ENCODE data around the gene COA8.
A peak's percentile ranks its signal among the peaks of the same experiment; 100 is the strongest.

Gene COA8

DNA sequence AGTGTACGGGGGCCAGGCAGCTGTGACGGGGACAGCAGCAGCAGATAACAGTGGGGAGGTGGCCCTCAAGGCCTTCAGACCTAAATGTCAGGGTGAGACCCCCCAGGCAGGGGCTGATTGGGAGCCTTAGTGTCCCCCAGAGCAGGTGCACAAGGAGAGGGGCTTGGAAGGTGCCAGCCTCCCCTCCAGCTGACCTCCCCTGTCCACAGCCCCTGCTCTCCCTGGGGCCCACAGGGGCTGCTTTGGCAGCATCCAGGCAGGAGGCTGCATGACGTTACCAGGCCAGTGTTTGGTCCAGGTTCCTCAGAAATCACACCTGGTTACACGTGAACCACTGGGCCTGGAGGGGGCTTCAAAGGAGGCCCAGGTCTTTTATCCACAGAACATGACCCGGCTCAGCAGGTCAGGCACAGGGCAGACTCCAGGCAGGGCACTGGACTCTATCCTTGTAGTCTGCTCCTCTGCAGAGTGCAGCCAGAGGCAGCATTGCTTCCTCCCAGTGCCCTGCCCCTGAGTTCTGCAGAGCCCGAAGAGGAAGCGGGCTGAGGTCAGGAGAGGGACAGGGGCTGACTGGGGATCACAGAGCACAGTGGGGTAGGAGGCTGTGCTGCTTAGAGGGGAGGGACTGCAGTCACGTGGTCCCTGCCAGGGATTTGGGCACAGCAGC is 36.4 kb upstream of the COA8 start:
- no peak overlapping the region for H3K4me3 ChIP-seq (ENCODE audit: low read depth in 1 of 5, low read length in 5 of 5)
- H3K4me1 ChIP-seq (ENCODE audit: control insufficient read depth in 5 of 5, insufficient read depth in 5 of 5, low read length in 5 of 5): peaks cover 8 to 73% (median 57%) of the 10 kb centered on the region in 5 donors
- H3K27ac ChIP-seq (ENCODE audit: low read depth, low read length): no peak overlapping the region
- no peaks in the 10 kb centered on the region for H3K27me3 ChIP-seq (ENCODE audit: control insufficient read depth in 5 of 5, insufficient read depth in 4 of 5, low read length in 5 of 5)
- peaks cover 0 to 2% (median 0%) of the 10 kb centered on the region in 5 donors for H3K36me3 ChIP-seq (ENCODE audit: control insufficient read depth in 5 of 5, insufficient read depth in 5 of 5, low read length in 5 of 5)
- no peaks in the 10 kb centered on the region for H3K9me3 ChIP-seq (ENCODE audit: control insufficient read depth in 5 of 5, low read length in 5 of 5)
- H3K9ac ChIP-seq (ENCODE audit: low read length in 5 of 5): no peak overlapping the region

DNA sequence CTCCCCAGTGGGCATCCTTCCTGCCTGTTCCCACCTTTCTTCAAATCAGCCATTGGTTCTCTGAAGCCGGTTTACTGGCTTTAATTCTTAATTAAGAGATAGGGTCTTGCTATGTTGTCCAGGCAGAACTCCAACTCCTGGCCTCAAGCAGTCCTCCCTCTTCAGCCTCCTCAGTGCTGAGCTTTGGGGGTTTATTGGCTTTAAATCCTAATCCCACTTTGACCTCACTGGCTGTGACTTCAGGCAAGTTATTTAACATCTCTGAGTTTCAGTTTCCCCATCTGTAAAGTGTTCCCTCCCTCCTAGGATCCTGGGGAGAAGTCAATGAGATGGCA is 35.9 kb upstream of the COA8 start:
- H3K27ac ChIP-seq (ENCODE audit: low read depth, low read length): peak overlapping the region; percentile 9
- H3K9me3 ChIP-seq (ENCODE audit: control insufficient read depth in 5 of 5, low read length in 5 of 5): no peaks in the 10 kb centered on the region
- no peaks in the 10 kb centered on the region for H3K27me3 ChIP-seq (ENCODE audit: control insufficient read depth in 5 of 5, insufficient read depth in 4 of 5, low read length in 5 of 5)
- no peak overlapping the region for H3K9ac ChIP-seq (ENCODE audit: low read length in 5 of 5)
- peaks cover 8 to 70% (median 56%) of the 10 kb centered on the region in 5 donors for H3K4me1 ChIP-seq (ENCODE audit: control insufficient read depth in 5 of 5, insufficient read depth in 5 of 5, low read length in 5 of 5)
- H3K36me3 ChIP-seq (ENCODE audit: control insufficient read depth in 5 of 5, insufficient read depth in 5 of 5, low read length in 5 of 5): peaks cover 0 to 2% (median 0%) of the 10 kb centered on the region in 5 donors
- no peak overlapping the region for H3K4me3 ChIP-seq (ENCODE audit: low read depth in 1 of 5, low read length in 5 of 5)

DNA sequence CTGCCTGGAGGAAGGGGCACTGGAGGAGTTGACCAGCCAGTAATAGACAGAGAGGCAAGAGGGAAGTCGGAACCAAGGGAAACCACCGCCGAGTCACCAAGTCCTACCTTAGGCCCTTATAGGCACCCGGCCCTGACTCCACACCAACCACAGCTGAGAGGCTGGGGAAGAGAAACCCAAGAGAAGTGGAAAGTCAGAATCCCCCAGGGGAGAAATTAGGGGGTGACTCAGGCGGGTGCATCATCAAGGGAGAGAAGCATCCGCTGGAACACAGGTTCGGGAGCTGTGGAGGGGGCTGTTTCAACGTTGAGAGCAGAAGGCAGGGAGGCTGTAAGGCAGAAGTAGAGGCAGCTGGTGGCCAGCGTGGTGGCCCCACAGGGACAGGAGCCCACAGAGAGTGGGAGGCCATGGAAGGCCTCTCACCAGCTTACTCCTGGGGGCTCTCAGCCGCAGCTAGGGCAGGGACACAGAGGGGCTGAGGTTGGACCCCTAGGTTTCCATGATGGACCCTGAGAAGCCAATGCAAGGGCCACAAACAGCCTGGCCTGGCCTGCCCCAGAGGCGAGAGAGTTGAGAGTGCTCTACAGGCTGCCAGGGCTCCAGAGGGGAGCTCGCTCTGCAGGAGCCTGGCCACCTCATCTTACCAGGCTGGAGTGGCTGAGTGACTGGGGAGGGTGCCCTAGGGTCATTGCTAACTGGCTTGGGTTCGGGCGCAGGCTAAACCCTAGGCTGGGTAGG is 35.2 kb upstream of the COA8 start:
- peaks cover 0 to 7% (median 5%) of the 10 kb centered on the region in 5 donors for H3K36me3 ChIP-seq (ENCODE audit: control insufficient read depth in 5 of 5, insufficient read depth in 5 of 5, low read length in 5 of 5)
- H3K9me3 ChIP-seq (ENCODE audit: control insufficient read depth in 5 of 5, low read length in 5 of 5): no peaks in the 10 kb centered on the region
- H3K4me3 ChIP-seq (ENCODE audit: low read depth in 1 of 5, low read length in 5 of 5): peak overlapping the region in 3 of 5 donors; percentile 63 to 95 (median 85)
- no peaks in the 10 kb centered on the region for H3K27me3 ChIP-seq (ENCODE audit: control insufficient read depth in 5 of 5, insufficient read depth in 4 of 5, low read length in 5 of 5)
- peaks cover 8 to 66% (median 52%) of the 10 kb centered on the region in 5 donors for H3K4me1 ChIP-seq (ENCODE audit: control insufficient read depth in 5 of 5, insufficient read depth in 5 of 5, low read length in 5 of 5)
- H3K27ac ChIP-seq (ENCODE audit: low read depth, low read length): peak overlapping the region; percentile 92
- peak overlapping the region in 1 of 5 donors; percentile 56 for H3K9ac ChIP-seq (ENCODE audit: low read length in 5 of 5)

DNA sequence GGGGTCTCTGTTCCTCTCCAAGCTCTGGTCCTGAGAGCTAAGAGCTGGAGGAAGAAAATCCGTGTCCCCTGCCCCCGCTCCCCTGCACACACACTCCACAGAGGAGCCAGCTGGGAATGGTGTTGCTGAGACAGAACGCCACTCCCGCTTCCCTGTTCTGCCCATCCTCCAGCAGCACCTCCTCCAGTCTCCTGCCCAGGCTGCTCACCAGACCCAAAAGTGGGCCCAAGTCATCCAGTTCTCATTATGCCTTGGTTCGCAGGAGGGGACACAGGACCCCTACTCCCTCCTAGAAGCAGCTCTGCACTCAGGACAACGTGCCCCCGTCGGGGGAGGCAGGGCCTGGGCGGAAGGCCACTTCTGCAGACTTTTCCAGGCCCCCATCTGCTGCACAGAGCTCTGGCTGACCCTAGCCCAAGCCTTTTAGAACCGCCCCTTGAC is 34.6 kb upstream of the COA8 start:
- Histone ChIP-seq H3K9me3 (ENCODE audit: control insufficient read depth in 5 of 5, low read length in 5 of 5) (no peaks in the 10 kb centered on the region), H3K36me3 (ENCODE audit: control insufficient read depth in 5 of 5, insufficient read depth in 5 of 5, low read length in 5 of 5) (peaks cover 0 to 12% (median 9%) of the 10 kb centered on the region in 5 donors), H3K9ac (ENCODE audit: low read length in 5 of 5) (peak overlapping the region in 4 of 5 donors; percentile 49 to 74 (median 67)), H3K4me1 (ENCODE audit: control insufficient read depth in 5 of 5, insufficient read depth in 5 of 5, low read length in 5 of 5) (peaks cover 8 to 61% (median 47%) of the 10 kb centered on the region in 5 donors), H3K27ac (ENCODE audit: low read depth, low read length) (peak overlapping the region; percentile 92), H3K4me3 (ENCODE audit: low read depth in 1 of 5, low read length in 5 of 5) (peak overlapping the region; percentile 52 to 95 (median 66)), H3K27me3 (ENCODE audit: control insufficient read depth in 5 of 5, insufficient read depth in 4 of 5, low read length in 5 of 5) (no peaks in the 10 kb centered on the region)

DNA sequence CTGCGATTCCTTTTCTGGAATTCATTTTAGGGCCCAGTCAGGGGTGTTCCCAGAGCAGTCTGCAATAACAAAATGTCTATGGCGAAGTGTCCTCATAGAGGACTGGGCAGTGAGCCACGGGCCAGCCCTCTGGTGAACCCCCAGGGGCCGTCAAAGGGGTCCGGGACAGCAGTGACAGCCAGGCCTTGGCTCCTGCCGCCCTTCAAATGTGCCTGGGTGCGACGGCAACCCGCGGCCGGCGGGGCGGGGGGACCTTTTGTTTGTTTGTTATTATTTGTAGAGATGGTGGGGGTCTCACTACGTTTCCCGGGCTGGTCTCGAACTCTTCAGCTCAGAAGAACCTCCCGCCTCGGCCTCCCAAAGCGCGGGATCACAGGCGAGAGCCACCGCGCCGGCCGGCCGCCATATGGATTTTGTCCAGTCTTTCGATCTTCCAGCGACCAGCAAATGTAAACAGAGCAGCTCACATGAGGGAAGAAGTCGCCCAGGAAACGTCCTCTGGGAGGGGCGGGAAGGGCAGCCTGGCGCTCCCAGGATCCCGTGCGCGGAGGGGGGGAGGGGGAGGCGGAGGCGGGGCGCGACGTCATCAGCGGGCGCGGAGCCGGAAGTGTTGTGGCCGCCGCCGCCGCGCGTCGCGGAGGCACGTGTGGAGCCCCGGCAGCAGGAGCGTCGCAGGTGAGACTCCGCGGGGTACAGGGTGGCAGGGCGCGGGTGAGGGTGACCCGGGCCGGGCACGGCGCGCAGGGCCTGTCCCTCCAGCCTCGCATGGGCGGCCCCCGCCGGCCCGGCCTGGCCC is 34.0 kb upstream of the COA8 start, which contains the start of gene TRMT61A:
Gene TRMT61A, plus strand, starts transcription at position 610 of the 796 bp plus-strand sequence. CDS start 783 bp downstream, outside the sequence.
- H3K4me3 ChIP-seq (ENCODE audit: low read depth in 1 of 5, low read length in 5 of 5): peak within 1 kb of the TSS; percentile 85 to 96 (median 93)
- no peaks in the 10 kb centered on the region for H3K27me3 ChIP-seq (ENCODE audit: control insufficient read depth in 5 of 5, insufficient read depth in 4 of 5, low read length in 5 of 5)
- H3K9ac ChIP-seq (ENCODE audit: low read length in 5 of 5): peak within 1 kb of the TSS in 4 of 5 donors; percentile 81 to 96 (median 90)
- H3K4me1 ChIP-seq (ENCODE audit: control insufficient read depth in 5 of 5, insufficient read depth in 5 of 5, low read length in 5 of 5): peaks cover 8 to 58% (median 44%) of the 10 kb centered on the region in 5 donors
- peak within 1 kb of the TSS; percentile 92 for H3K27ac ChIP-seq (ENCODE audit: low read depth, low read length)
- peaks cover 0 to 18% (median 11%) of the 10 kb centered on the region in 5 donors for H3K36me3 ChIP-seq (ENCODE audit: control insufficient read depth in 5 of 5, insufficient read depth in 5 of 5, low read length in 5 of 5)
- no peaks in the 10 kb centered on the region for H3K9me3 ChIP-seq (ENCODE audit: control insufficient read depth in 5 of 5, low read length in 5 of 5)

DNA sequence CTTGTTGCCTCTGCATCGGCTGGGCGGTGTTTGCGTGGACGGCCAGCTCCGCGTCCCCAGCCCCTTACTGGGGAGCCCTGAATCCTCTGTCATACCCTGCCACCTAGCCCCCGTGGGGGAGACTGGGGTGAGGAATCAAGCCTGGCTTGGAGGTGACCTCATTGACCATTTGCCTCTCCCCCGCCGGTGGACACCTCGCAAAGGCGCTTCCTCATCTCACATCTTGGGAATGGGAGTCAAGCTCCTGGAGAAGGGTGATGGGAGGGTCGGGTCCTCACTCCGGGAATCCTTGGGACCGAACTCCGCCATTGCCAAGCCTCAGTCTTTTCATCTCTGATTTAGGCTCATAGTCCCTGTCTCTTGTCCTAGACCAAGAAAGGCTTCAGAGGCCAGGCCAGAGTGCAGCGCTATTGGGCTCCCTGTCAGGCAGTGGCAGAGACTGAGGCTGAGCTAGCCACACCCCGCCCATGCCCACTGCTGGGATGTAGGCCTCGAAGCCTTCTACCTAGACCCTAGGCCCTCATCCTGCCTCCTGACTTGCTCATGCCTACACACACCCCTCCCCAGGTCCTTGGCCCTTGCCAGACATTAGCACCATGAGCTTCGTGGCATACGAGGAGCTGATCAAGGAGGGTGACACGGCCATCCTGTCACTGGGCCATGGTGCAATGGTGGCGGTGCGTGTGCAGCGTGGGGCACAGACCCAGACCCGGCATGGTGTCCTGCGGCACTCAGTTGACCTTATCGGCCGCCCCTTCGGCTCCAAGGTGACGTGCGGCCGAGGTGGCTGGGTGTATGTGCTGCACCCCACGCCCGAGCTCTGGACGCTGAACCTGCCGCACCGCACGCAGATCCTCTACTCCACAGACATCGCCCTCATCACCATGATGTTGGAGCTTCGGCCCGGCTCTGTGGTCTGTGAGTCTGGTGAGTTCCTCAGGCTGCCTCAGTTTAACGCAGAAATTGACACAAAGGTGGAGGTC is 33.1 kb upstream of the COA8 start:
- Histone ChIP-seq H3K4me1 (ENCODE audit: control insufficient read depth in 5 of 5, insufficient read depth in 5 of 5, low read length in 5 of 5) (peaks cover 8 to 55% (median 45%) of the 10 kb centered on the region in 5 donors), H3K4me3 (ENCODE audit: low read depth in 1 of 5, low read length in 5 of 5) (peak overlapping the region; percentile 85 to 96 (median 93)), H3K27ac (ENCODE audit: low read depth, low read length) (peak overlapping the region; percentile 92), H3K36me3 (ENCODE audit: control insufficient read depth in 5 of 5, insufficient read depth in 5 of 5, low read length in 5 of 5) (peaks cover 0 to 27% (median 17%) of the 10 kb centered on the region in 5 donors), H3K9ac (ENCODE audit: low read length in 5 of 5) (peak overlapping the region in 4 of 5 donors; percentile 81 to 96 (median 90)), H3K9me3 (ENCODE audit: control insufficient read depth in 5 of 5, low read length in 5 of 5) (no peaks in the 10 kb centered on the region), H3K27me3 (ENCODE audit: control insufficient read depth in 5 of 5, insufficient read depth in 4 of 5, low read length in 5 of 5) (no peaks in the 10 kb centered on the region)

DNA sequence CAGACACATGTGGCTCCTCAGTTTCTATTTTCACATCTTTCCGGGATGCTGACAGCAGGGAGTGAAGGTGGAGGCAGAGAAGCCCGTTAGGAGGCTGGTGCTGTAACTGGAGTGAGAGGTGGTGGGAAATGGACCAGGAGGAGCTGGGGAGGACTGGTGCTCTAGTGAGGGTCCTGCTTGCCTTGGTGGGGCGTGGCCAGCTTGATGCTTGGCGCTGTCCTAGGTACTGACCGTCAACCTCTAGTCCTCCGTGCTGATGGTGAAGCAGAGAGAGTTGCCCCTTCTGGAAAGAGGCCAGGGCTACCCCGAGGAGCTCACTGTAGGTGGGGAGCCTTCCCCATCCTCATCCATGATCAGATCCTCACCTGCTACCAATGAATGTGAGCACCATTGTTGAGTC is 32.4 kb upstream of the COA8 start:
- Histone ChIP-seq H3K27me3 (ENCODE audit: control insufficient read depth in 5 of 5, insufficient read depth in 4 of 5, low read length in 5 of 5) (no peaks in the 10 kb centered on the region), H3K4me3 (ENCODE audit: low read depth in 1 of 5, low read length in 5 of 5) (peak overlapping the region in 1 of 5 donors; percentile 22), H3K27ac (ENCODE audit: low read depth, low read length) (no peak overlapping the region), H3K9ac (ENCODE audit: low read length in 5 of 5) (no peak overlapping the region), H3K9me3 (ENCODE audit: control insufficient read depth in 5 of 5, low read length in 5 of 5) (no peaks in the 10 kb centered on the region), H3K4me1 (ENCODE audit: control insufficient read depth in 5 of 5, insufficient read depth in 5 of 5, low read length in 5 of 5) (peaks cover 8 to 59% (median 49%) of the 10 kb centered on the region in 5 donors), H3K36me3 (ENCODE audit: control insufficient read depth in 5 of 5, insufficient read depth in 5 of 5, low read length in 5 of 5) (peaks cover 0 to 34% (median 21%) of the 10 kb centered on the region in 5 donors)

DNA sequence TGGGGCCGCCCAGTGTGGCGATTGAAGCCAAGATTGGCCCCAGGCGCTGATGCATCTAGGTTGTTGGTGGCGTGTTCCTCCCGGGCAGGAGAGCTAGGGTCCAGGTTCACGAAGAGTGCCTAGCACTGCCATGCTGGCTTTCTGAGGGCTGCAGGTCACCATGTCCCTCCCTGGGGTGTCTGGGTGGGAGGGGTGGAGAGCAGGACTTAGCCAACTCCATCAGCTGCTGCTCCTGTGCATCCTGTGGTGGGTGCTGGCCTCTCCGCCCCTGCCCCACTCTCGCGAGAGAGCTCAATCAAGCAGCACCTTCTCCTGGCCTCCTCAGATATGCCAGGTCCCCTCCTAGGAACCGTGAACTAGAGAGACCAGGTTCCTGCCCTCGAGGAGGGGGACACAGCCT is 31.9 kb upstream of the COA8 start:
- Histone ChIP-seq H3K36me3 (ENCODE audit: control insufficient read depth in 5 of 5, insufficient read depth in 5 of 5, low read length in 5 of 5) (peaks cover 0 to 38% (median 24%) of the 10 kb centered on the region in 5 donors), H3K27me3 (ENCODE audit: control insufficient read depth in 5 of 5, insufficient read depth in 4 of 5, low read length in 5 of 5) (no peaks in the 10 kb centered on the region), H3K4me1 (ENCODE audit: control insufficient read depth in 5 of 5, insufficient read depth in 5 of 5, low read length in 5 of 5) (peaks cover 8 to 59% (median 49%) of the 10 kb centered on the region in 5 donors), H3K4me3 (ENCODE audit: low read depth in 1 of 5, low read length in 5 of 5) (no peak overlapping the region), H3K9ac (ENCODE audit: low read length in 5 of 5) (no peak overlapping the region), H3K9me3 (ENCODE audit: control insufficient read depth in 5 of 5, low read length in 5 of 5) (no peaks in the 10 kb centered on the region), H3K27ac (ENCODE audit: low read depth, low read length) (no peak overlapping the region)

Data from subcutaneous abdominal adipose tissue (tissue), 5 donors.